OCI-LY7 (cell line): ENCODE data around the gene AREL1. TPM values are rescaled to one million over a fixed set of nuclear protein-coding genes. Genes with fewer than 3 reads are reported as not detected.

Experiments
- BruUV-seq: library from RNA; stranded (reverse); fragments of 400-500 nt; replicated peaks from 2 replicates; lab custom pipeline; 2021; lab: Mats Ljungman, UMichigan
- CTCF ChIA-PET: fragments of 300-600 bp; sonication (Branson Sonifier 250); formaldehyde crosslinking; loops from one replicate; lab custom pipeline; 2022; ENCODE audit warnings: antibody characterized with exemption; ENCODE audit not compliant: unreplicated experiment; lab: Charles Lee
- POLR2A ChIA-PET: fragments of 300-600 bp; sonication (Branson Sonifier 250); formaldehyde crosslinking; loops from one replicate; lab custom pipeline; 2022; ENCODE audit warnings: antibody characterized with exemption; lab: Charles Lee
- DNase-seq: peaks from one replicate; pipeline ENCODE4 v3.0.0-alpha.2; 2015; ENCODE audit warnings: low spot score
- H2AFZ ChIP-seq: fragments of 200-600 bp; sonication (generic), shearing (Covaris generic); 2 replicates; pipeline ENCODE4 v1.6.1; 2014; ENCODE audit warnings: mild to moderate bottlenecking, antibody characterized with exemption, low read length, moderate library complexity
- H3K27ac ChIP-seq: fragments of 200-600 bp; sonication (generic); 2 replicates; pipeline ENCODE4 v1.5.1; 2014; ENCODE audit warnings: mixed run types, low read depth, mild to moderate bottlenecking, moderate library complexity, low read length, inconsistent platforms; ENCODE audit not compliant: poor library complexity, severe bottlenecking
- H3K36me3 ChIP-seq: fragments of 200-600 bp; sonication (generic); 2 replicates; pipeline ENCODE4 v1.6.1; 2014; ENCODE audit warnings: mild to moderate bottlenecking, antibody characterized with exemption, low read length, moderate library complexity, mixed read lengths; ENCODE audit not compliant: insufficient read depth
- H3K4me1 ChIP-seq: fragments of 200-600 bp; sonication (generic); 2 replicates; pipeline ENCODE4 v1.5.1; 2014; ENCODE audit warnings: mild to moderate bottlenecking, low read length; ENCODE audit not compliant: insufficient read depth, poor library complexity, severe bottlenecking
- H3K4me2 ChIP-seq: fragments of 200-600 bp; sonication (generic); 2 replicates; pipeline ENCODE4 v1.6.1; 2014; ENCODE audit warnings: mild to moderate bottlenecking, low read length
- H3K4me3 ChIP-seq: fragments of 200-600 bp; sonication (generic); 2 replicates; pipeline ENCODE4 v1.5.1; 2014; ENCODE audit warnings: mild to moderate bottlenecking, low read depth, low read length; ENCODE audit not compliant: poor library complexity, severe bottlenecking
- H3K79me2 ChIP-seq: fragments of 200-600 bp; sonication (generic); 2 replicates; pipeline ENCODE4 v1.6.1; 2016; ENCODE audit warnings: low read depth, mild to moderate bottlenecking, low read length, moderate library complexity, mixed read lengths; ENCODE audit not compliant: insufficient read depth
- H3K9me2 ChIP-seq: fragments of 200-600 bp; sonication (generic); 2 replicates; pipeline ENCODE4 v1.6.1; 2016; ENCODE audit warnings: mild to moderate bottlenecking, low read length, mixed read lengths; ENCODE audit not compliant: insufficient read depth
- H3K9me3 ChIP-seq: fragments of 200-600 bp; sonication (generic); 2 replicates; pipeline ENCODE4 v1.6.1; 2014; ENCODE audit warnings: mild to moderate bottlenecking, mixed run types, low read length, mixed read lengths
- H4K20me1 ChIP-seq: fragments of 200-600 bp; sonication (generic); 2 replicates; pipeline ENCODE4 v1.6.1; 2014; ENCODE audit warnings: mild to moderate bottlenecking, antibody characterized with exemption, low read length, moderate library complexity, mixed read lengths; ENCODE audit not compliant: insufficient read depth
- EZH2phosphoT487 ChIP-seq: fragments of 200-600 bp; sonication (generic); IDR thresholded peaks from 2 replicates; pipeline ENCODE4 v1.6.1; 2018; ENCODE audit warnings: low read depth, borderline replicate concordance, mild to moderate bottlenecking, mixed run types, antibody characterized with exemption, low read length, moderate library complexity, mixed read lengths
- intact Hi-C: fragments of 100-400 bp; cut with micrococcal nuclease; formaldehyde crosslinking; loops from one replicate; pipeline ENCODE4 v1.10.0; 2022; ENCODE audit not compliant: unreplicated experiment
- total RNA-seq, 2 experiments: library from RNA; depleted of rRNA in 1 of 2; stranded (reverse); fragments of >200 nt in 1 of 2; shearing (Covaris generic) in 1 of 2; gene quantifications; 2 replicates each; pipeline ENCODE4 v1.2.3, GENCODE V29; 2014 to 2022
- TF ChIP-seq, protein P1 (sequence below): fragments of 200-600 bp; sonication (generic); conservative IDR thresholded peaks from 2 replicates; pipeline ENCODE4 v1.5.1; 2014; ENCODE audit warnings: mild to moderate bottlenecking, antibody characterized with exemption, low read length, moderate library complexity, mixed read lengths

The AREL1 gene
- total RNA-seq, 2 experiments from 2014 or later, result 30.5 to 37.8 TPM

DNA sequence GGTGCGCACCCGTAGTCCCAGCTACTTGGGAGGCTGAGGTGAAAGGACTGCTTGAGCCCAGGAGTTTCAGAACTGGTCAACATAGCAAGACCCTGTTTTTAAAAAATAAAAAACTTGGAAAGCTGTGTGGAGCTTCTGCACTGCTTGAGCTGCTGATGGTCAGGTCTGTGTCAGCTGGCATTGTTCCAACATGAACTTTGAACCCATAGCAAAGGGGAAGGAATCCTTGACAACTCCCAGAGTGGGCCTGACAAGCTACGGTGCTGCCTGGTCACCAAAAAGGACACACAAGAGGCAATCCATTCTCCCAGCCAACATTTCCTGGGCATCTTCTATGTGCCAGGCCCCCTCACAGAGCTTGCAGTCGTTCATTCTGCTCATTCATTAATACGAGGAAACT, 84.5 kb downstream of the AREL1 start:
- no peak overlapping the region for H2AFZ ChIP-seq
- no TSS peak for BruUV-seq
- H3K9me3 ChIP-seq, result no peaks in the 10 kb centered on the region
- intact Hi-C loops, result no loop called here
- H4K20me1 ChIP-seq, result no peaks in the 10 kb centered on the region
- no peak for TF ChIP-seq EZH2phosphoT487
- TF ChIP-seq, protein P1, sequence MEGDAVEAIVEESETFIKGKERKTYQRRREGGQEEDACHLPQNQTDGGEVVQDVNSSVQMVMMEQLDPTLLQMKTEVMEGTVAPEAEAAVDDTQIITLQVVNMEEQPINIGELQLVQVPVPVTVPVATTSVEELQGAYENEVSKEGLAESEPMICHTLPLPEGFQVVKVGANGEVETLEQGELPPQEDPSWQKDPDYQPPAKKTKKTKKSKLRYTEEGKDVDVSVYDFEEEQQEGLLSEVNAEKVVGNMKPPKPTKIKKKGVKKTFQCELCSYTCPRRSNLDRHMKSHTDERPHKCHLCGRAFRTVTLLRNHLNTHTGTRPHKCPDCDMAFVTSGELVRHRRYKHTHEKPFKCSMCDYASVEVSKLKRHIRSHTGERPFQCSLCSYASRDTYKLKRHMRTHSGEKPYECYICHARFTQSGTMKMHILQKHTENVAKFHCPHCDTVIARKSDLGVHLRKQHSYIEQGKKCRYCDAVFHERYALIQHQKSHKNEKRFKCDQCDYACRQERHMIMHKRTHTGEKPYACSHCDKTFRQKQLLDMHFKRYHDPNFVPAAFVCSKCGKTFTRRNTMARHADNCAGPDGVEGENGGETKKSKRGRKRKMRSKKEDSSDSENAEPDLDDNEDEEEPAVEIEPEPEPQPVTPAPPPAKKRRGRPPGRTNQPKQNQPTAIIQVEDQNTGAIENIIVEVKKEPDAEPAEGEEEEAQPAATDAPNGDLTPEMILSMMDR, result no peak
- H3K36me3 ChIP-seq, result no peaks in the 10 kb centered on the region
- H3K4me2 ChIP-seq, result no peak overlapping the region
- no peak overlapping the region for H3K27ac ChIP-seq
- POLR2A ChIA-PET, result interaction anchor here (1.3 kb wide), 1 partner anchor 9 kb away, joined by 3 read pairs; no protein-coding TSS in a partner anchor
- CTCF ChIA-PET, result no interaction called here
- H3K4me3 ChIP-seq, result no peak overlapping the region
- H3K4me1 ChIP-seq, result no peaks in the 10 kb centered on the region
- no peak for DNase-seq
- H3K79me2 ChIP-seq, result no peaks in the 10 kb centered on the region
- H3K9me2 ChIP-seq, result no peaks in the 10 kb centered on the region

DNA sequence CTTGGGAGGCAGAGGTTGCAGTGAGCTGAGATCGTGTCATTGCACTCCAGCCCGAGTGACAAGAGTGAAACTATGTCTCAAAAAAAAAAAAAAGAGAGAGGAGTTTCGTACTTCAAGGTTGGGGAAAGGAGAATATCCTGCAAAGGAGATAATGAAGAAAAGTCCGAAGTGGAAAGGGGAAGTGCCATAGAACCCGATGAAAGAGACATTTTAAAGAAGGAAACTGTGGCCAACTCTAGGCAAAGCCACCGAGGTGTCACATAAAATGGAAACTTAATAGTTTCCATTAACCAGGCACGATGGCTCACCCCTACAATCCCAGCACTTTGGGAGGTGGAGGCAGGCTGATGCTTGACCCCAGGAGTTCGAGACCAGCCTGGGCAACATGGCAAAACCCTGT, 85.8 kb downstream of the AREL1 start:
- intact Hi-C loops, result no loop called here
- no peak for DNase-seq
- BruUV-seq, result no TSS peak
- Histone ChIP-seq H3K9me3 (no peaks in the 10 kb centered on the region), H3K27ac (no peak overlapping the region), H3K4me3 (no peak overlapping the region), H2AFZ (no peak overlapping the region), H3K4me2 (no peak overlapping the region), H3K4me1 (no peaks in the 10 kb centered on the region), H3K9me2 (no peaks in the 10 kb centered on the region), H3K36me3 (no peaks in the 10 kb centered on the region), H3K79me2 (no peaks in the 10 kb centered on the region), H4K20me1 (no peaks in the 10 kb centered on the region)
- TF ChIP-seq, protein P1, result no peak
- TF ChIP-seq EZH2phosphoT487, result no peak
- ChIA-PET CTCF (interaction anchor here (1.0 kb wide), 1 partner anchor 9 kb away, joined by 5 read pairs; no protein-coding TSS in a partner anchor), POLR2A (interaction anchor here (1.3 kb wide), 1 partner anchor 8 kb away, joined by 3 read pairs; no protein-coding TSS in a partner anchor)

DNA sequence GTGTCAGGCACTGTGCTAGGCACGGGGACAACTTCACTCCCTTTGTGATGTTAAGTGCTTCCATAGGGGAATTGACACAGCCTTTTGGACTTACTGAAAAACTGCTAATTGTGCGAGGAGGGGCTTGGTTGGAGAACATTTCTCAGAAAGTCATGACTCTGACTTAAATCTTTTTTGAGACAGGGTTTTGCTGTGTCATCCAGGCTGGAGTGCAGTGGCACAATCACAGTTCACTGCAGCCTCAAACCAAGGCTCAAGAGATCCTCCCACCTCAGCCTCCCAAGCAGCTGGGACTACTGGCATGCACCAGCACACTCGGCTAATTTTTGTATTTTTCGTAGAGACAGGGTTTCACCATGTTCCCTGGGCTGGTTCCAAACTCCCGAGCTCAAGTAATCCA, 90.6 kb downstream of the AREL1 start:
- no peak overlapping the region for H3K27ac ChIP-seq
- H3K4me2 ChIP-seq, result no peak overlapping the region
- intact Hi-C loops, result no loop called here
- H3K4me3 ChIP-seq, result no peak overlapping the region
- no TSS peak for BruUV-seq
- DNase-seq, result no peak
- POLR2A ChIA-PET, result no interaction called here
- peaks cover 14% of the 10 kb centered on the region for H3K4me1 ChIP-seq
- H3K9me3 ChIP-seq, result no peaks in the 10 kb centered on the region
- no peak overlapping the region for H2AFZ ChIP-seq
- no peaks in the 10 kb centered on the region for H3K79me2 ChIP-seq
- no peaks in the 10 kb centered on the region for H3K9me2 ChIP-seq
- H3K36me3 ChIP-seq, result no peaks in the 10 kb centered on the region
- CTCF ChIA-PET, result interaction anchor here (0.6 kb wide), 1 partner anchor 13 kb away, joined by 5 read pairs; no protein-coding TSS in a partner anchor
- no peaks in the 10 kb centered on the region for H4K20me1 ChIP-seq
- TF ChIP-seq, protein P1, result no peak
- no peak for TF ChIP-seq EZH2phosphoT487
